Endothelial cell of umbilical vein (primary cell): ENCODE measurements around the gene F2RL3. TPM values are rescaled to one million over a fixed set of nuclear protein-coding genes. Genes with fewer than 3 reads are reported as not detected.

Experiments used
- BruUV-seq: library from RNA; stranded (reverse); fragments of 400-500 nt; replicated peaks from 2 replicates; lab custom pipeline; 2021; lab: Mats Ljungman, UMichigan
- CTCF ChIA-PET: fragments of 300-600, 350-600 bp; sonication (Branson Sonifier 250); formaldehyde crosslinking; loops from one replicate; lab custom pipeline; 2021; ENCODE audit warnings: antibody characterized with exemption, inconsistent platforms; lab: Charles Lee
- POLR2A ChIA-PET: fragments of 300-600, 350-600 bp; sonication (Branson Sonifier 250); formaldehyde crosslinking; loops from one replicate; lab custom pipeline; 2021; ENCODE audit warnings: antibody characterized with exemption, inconsistent platforms; lab: Charles Lee
- DNase-seq: peaks from one replicate; pipeline ENCODE4 v3.0.0-alpha.2; 2011; ENCODE audit warnings: low read depth, low spot score
- FAIRE-seq: peaks from 2 replicates; lab custom pipeline; 2011; peaks lifted over from hg19 to GRCh38; lab: Jason Lieb, UNC
- H2AFZ ChIP-seq: 2 replicates; pipeline ENCODE4 v1.6.0; 2012; ENCODE audit warnings: low read depth, low read length, control low read depth, inconsistent platforms
- H3K27ac ChIP-seq: 2 replicates; pipeline ENCODE4 v1.5.1; 2011; ENCODE audit warnings: low read depth, mild to moderate bottlenecking, control low read depth, low read length, moderate library complexity; ENCODE audit not compliant: insufficient read depth
- H3K27me3 ChIP-seq, 2 experiments: 2 replicates each; pipeline versions ENCODE4 v1.6.0 to v1.6.1; 2011; ENCODE audit warnings: low read length in 2 of 2, mixed read lengths in 1 of 2; ENCODE audit not compliant: control insufficient read depth in 2 of 2, insufficient read depth in 2 of 2
- H3K36me3 ChIP-seq, 2 experiments: 2 replicates in 1 of 2; 3 replicates in 1 of 2; pipeline ENCODE4 v1.5.1; 2011; ENCODE audit warnings: low read length in 2 of 2, mild to moderate bottlenecking in 1 of 2, moderate library complexity in 1 of 2; ENCODE audit not compliant: control insufficient read depth in 2 of 2, insufficient read depth in 2 of 2; ENCODE audit errors: extremely low read depth in 1 of 2
- H3K4me1 ChIP-seq: 3 replicates; pipeline ENCODE4 v1.5.1; 2011; ENCODE audit warnings: mild to moderate bottlenecking, low read length; ENCODE audit not compliant: control insufficient read depth, insufficient read depth; ENCODE audit errors: extremely low read depth
- H3K4me2 ChIP-seq: 2 replicates; pipeline ENCODE4 v1.6.1; 2011; ENCODE audit warnings: low read length, control low read depth, mixed read lengths; ENCODE audit not compliant: insufficient read depth
- H3K4me3 ChIP-seq, 3 experiments: fragments of 200-600 bp in 1 of 3; sonication (generic), shearing (Covaris generic) in 1 of 3; replicated peaks in 1 of 3; 2 replicates each; pipeline ENCODE4 v1.5.1; 2011 to 2016; ENCODE audit warnings: control low read depth in 3 of 3, low read length in 3 of 3, mild to moderate bottlenecking in 2 of 3, inconsistent platforms in 1 of 3, low read depth in 1 of 3, moderate library complexity in 1 of 3; ENCODE audit not compliant: insufficient read depth in 1 of 3
- H3K79me2 ChIP-seq: 2 replicates; pipeline ENCODE4 v1.6.0; 2012; ENCODE audit warnings: low read length, inconsistent platforms; ENCODE audit not compliant: control insufficient read depth, insufficient read depth
- H3K9ac ChIP-seq: replicated peaks from 2 replicates; pipeline ENCODE3; 2011; ENCODE audit warnings: low read length, control low read depth; ENCODE audit not compliant: insufficient read depth; ENCODE audit errors: extremely low read depth
- H3K9me1 ChIP-seq: replicated peaks from 3 replicates; pipeline ENCODE4 v1.6.0; 2011; ENCODE audit warnings: mild to moderate bottlenecking, low read length; ENCODE audit not compliant: control insufficient read depth, insufficient read depth; ENCODE audit errors: extremely low read depth
- H3K9me3 ChIP-seq: replicated peaks from 2 replicates; pipeline ENCODE4 v1.5.1; 2012; ENCODE audit warnings: low read length, inconsistent platforms; ENCODE audit not compliant: control insufficient read depth, insufficient read depth
- H4K20me1 ChIP-seq: replicated peaks from 2 replicates; pipeline ENCODE3; 2011; ENCODE audit warnings: mild to moderate bottlenecking, low read length; ENCODE audit not compliant: control insufficient read depth, insufficient read depth; ENCODE audit errors: extremely low read depth
- CTCF ChIP-seq, 2 donors: IDR thresholded peaks; 1 replicate in 1 of 2; 2 replicates in 1 of 2; pipeline ENCODE4 v1.5.1; 2011; ENCODE audit warnings: low read length in 2 of 2, mild to moderate bottlenecking in 2 of 2, moderate library complexity in 2 of 2, control low read depth in 1 of 2, inconsistent platforms in 1 of 2, low read depth in 1 of 2; ENCODE audit not compliant: insufficient read depth in 1 of 2; ENCODE audit errors: extremely low read depth in 1 of 2
- EZH2 ChIP-seq: IDR thresholded peaks from 2 replicates; pipeline ENCODE4 v1.6.1; 2012; ENCODE audit warnings: borderline replicate concordance, low read depth, mild to moderate bottlenecking, moderate library complexity, low read length, inconsistent platforms; ENCODE audit not compliant: severe bottlenecking
- FOS ChIP-seq: IDR thresholded peaks from 2 replicates; pipeline ENCODE4 v1.6.1; 2011; ENCODE audit warnings: mild to moderate bottlenecking, low read length, moderate library complexity, borderline replicate concordance; ENCODE audit not compliant: insufficient read depth
- GATA2 ChIP-seq: IDR thresholded peaks from 2 replicates; pipeline ENCODE4 v1.7.0; 2011; ENCODE audit warnings: low read depth, mild to moderate bottlenecking, moderate library complexity, mixed read lengths, low read length; ENCODE audit not compliant: insufficient read length, insufficient read depth
- JUN ChIP-seq: IDR thresholded peaks from 2 replicates; pipeline ENCODE4 v1.6.1; 2011; ENCODE audit warnings: borderline replicate concordance, low read depth; ENCODE audit not compliant: insufficient read length, insufficient read depth
- MAX ChIP-seq: IDR thresholded peaks from 2 replicates; pipeline ENCODE4 v1.6.1; 2011; ENCODE audit not compliant: insufficient read depth, insufficient read length
- MYC ChIP-seq: IDR thresholded peaks from one replicate; pipeline ENCODE4 v1.6.1; 2011; ENCODE audit warnings: mild to moderate bottlenecking, low read depth, low read length
- POLR2A ChIP-seq: IDR thresholded peaks from 2 replicates; pipeline ENCODE4 v1.6.1; 2012; ENCODE audit warnings: low read depth, mild to moderate bottlenecking, control low read depth, low read length
- POLR2AphosphoS5 ChIP-seq: IDR thresholded peaks from 2 replicates; pipeline ENCODE4 v1.6.1; 2012; ENCODE audit warnings: low read depth, mild to moderate bottlenecking, control low read depth, low read length, moderate library complexity; ENCODE audit not compliant: insufficient read depth
- dilution Hi-C: fragments of 300-500 bp; cut with MboI; formaldehyde crosslinking; loops from one replicate; pipeline ENCODE4 v1.15.0; 2019; ENCODE audit warnings: low sequenced_read_pairs; ENCODE audit not compliant: extremely low pct_ligation_motif_present
- intact Hi-C: fragments of 100-400 bp; cut with micrococcal nuclease; formaldehyde crosslinking; loops from one replicate; pipeline ENCODE4 v1.10.0; 2022
- polyA plus RNA-seq, 4 experiments: library from polyadenylated mRNA; depleted of rRNA in 3 of 4; stranded (reverse) in 3 of 4; unstranded in 1 of 4; fragments of >200 nt; gene quantifications; 2 replicates each; pipeline versions ENCODE4 v1.2.1 to v1.2.3, GENCODE V29; 2011 to 2012; ENCODE audit warnings: missing spikeins in 1 of 4
- total RNA-seq: library from RNA; stranded (reverse); gene quantifications from 2 replicates; pipeline ENCODE4 v1.2.3, GENCODE V29; 2021

F2RL3 gene
- total and polyA plus RNA-seq, 2 donors (not counting 3 experiments of a cell fraction or from before 2014, with no cell fraction given) = 1.2 to 1.7 TPM

- H3K27ac ChIP-seq = no peak overlapping the region
- ChIA-PET POLR2A (no interaction called here), CTCF (no interaction called here)
- H3K9me3 ChIP-seq = no peaks in the 10 kb centered on the region
- H3K36me3 ChIP-seq = no peaks in the 10 kb centered on the region
- H3K4me2 ChIP-seq = no peak overlapping the region
- no peaks in the 10 kb centered on the region for H3K9me1 ChIP-seq
- dilution Hi-C loops = no loop called here
- intact Hi-C loops = no loop called here
- no peaks in the 10 kb centered on the region for H4K20me1 ChIP-seq
- H3K79me2 ChIP-seq = no peaks in the 10 kb centered on the region
- BruUV-seq = no TSS peak
- no peak overlapping the region for H2AFZ ChIP-seq
- H3K4me3 ChIP-seq = no peak overlapping the region
- DNase-seq (no peak), FAIRE-seq (no peak)
- no peak for TF ChIP-seq POLR2AphosphoS5
- TF ChIP-seq MYC = no peak
- no peak for TF ChIP-seq MAX
- TF ChIP-seq FOS = no peak
- TF ChIP-seq CTCF (IDR thresholded peaks at IDR 0.05; ENCODE audit: extremely low read depth in 1 of 2, insufficient read depth in 1 of 2, low read depth in 1 of 2, low read length in 2 of 2) = no peak
- no peak for TF ChIP-seq POLR2A
- TF ChIP-seq GATA2 = no peak
- TF ChIP-seq EZH2 = no peak
- TF ChIP-seq JUN = no peak
- H3K4me1 ChIP-seq = peaks cover 14% of the 10 kb centered on the region
- H3K9ac ChIP-seq = no peak overlapping the region
- H3K27me3 ChIP-seq = no peaks in the 10 kb centered on the region
These were observed 1.8 kb downstream of the F2RL3 start for GRCh38 chr19:16890461-16891184.
